Uterus (tissue), 4 donors: ENCODE data around the gene LIMCH1. TPM values are rescaled to one million over a fixed set of nuclear protein-coding genes. Genes with fewer than 3 reads are reported as not detected.

Experiments used
- DNase-seq, 2 donors: peaks; one replicate each; pipeline ENCODE4 v3.0.0-alpha.2; 2019 to 2020
- H3K27ac ChIP-seq, 2 donors: fragments of 200-600 bp; sonication (generic); 1 replicate in 1 of 2; 2 replicates in 1 of 2; pipeline ENCODE4 v1.5.1; 2016 to 2018
- H3K27me3 ChIP-seq, 2 donors: fragments of 200-600 bp; sonication (generic); one replicate each; pipeline ENCODE4 v1.5.1; 2018 to 2019; ENCODE audit warnings: control low read depth in 1 of 2
- H3K36me3 ChIP-seq, 2 donors: fragments of 200-600 bp; sonication (generic); one replicate each; pipeline ENCODE4 v1.5.1; 2019; ENCODE audit warnings: control low read depth in 1 of 2
- H3K4me1 ChIP-seq, 2 donors: fragments of 200-600 bp; sonication (generic); one replicate each; pipeline ENCODE4 v1.5.1; 2018 to 2019; ENCODE audit warnings: control low read depth in 1 of 2
- H3K4me3 ChIP-seq, 2 donors: fragments of 200-600 bp; sonication (generic); 1 replicate in 1 of 2; 2 replicates in 1 of 2; pipeline ENCODE4 v1.5.1; 2018 to 2019; ENCODE audit warnings: mild to moderate bottlenecking in 1 of 2
- H3K9me3 ChIP-seq, 2 donors: fragments of 200-600 bp; sonication (generic); one replicate each; pipeline ENCODE4 v1.5.1; 2019; ENCODE audit warnings: control low read depth in 1 of 2
- POLR2A ChIP-seq, 2 donors: fragments of 450-650 bp; IDR thresholded peaks; one replicate each; pipeline ENCODE4 v1.6.1; 2016; ENCODE audit warnings: antibody characterized with exemption in 2 of 2, mild to moderate bottlenecking in 1 of 2, moderate library complexity in 1 of 2
- intact Hi-C: fragments of 100-400 bp; cut with DNase I; formaldehyde crosslinking; loops from one replicate; pipeline ENCODE4 v1.15.1; 2023; ENCODE audit warnings: low total_unique reads
- total RNA-seq, 4 donors: library from RNA; depleted of rRNA in 3 of 4; stranded (reverse); fragments of >200 nt in 3 of 4; gene quantifications; one replicate each; pipeline versions ENCODE4 v1.1.0 to v1.2.4, GENCODE V29; 2014 to 2023
- TF ChIP-seq, protein P1 (sequence below), 4 experiments: fragments of 200-600 bp in 2 of 4; fragments of 450-650 bp in 2 of 4; sonication (generic) in 2 of 4; IDR thresholded peaks; one replicate each; pipeline ENCODE4 v1.5.1; 2016 to 2019; ENCODE audit warnings: antibody characterized with exemption in 4 of 4, mild to moderate bottlenecking in 2 of 4, moderate library complexity in 1 of 4
- donor health status: DM: yes; HTN: yes; CAD: no.

The LIMCH1 gene
- total RNA-seq, 4 donors from 2014 or later = 12.9 to 49.5 (median 28.2) TPM

DNA sequence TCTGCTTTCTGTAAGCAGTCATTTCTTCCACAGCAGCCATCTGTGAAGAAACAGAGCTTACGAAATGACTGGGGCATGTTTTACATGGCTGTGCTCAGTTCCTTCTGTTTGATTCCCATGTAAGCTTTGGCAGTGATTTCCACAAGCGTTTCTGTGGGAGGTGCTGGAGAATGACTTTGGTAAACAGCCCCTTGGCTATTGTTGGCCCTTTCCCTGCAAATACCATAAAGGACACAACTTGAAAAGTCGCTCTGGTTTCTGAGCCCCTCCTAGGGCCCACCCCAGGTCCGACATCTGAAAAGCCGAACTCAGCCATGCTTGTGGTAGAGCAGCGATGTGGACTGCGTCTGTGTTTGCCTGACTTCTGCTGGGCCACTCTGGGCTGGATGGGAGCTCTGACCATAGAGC, 3.7 kb downstream of the LIMCH1 start:
- Histone ChIP-seq H3K9me3 (no peaks in the 10 kb centered on the region), H3K27ac (no peak overlapping the region), H3K4me3 (no peak overlapping the region), H3K4me1 (no peaks in the 10 kb centered on the region), H3K36me3 (no peaks in the 10 kb centered on the region), H3K27me3 (no peaks in the 10 kb centered on the region)
- no peak for DNase-seq
- TF ChIP-seq POLR2A (IDR thresholded peaks at IDR 0.05) = no peak
- TF ChIP-seq, protein P1, sequence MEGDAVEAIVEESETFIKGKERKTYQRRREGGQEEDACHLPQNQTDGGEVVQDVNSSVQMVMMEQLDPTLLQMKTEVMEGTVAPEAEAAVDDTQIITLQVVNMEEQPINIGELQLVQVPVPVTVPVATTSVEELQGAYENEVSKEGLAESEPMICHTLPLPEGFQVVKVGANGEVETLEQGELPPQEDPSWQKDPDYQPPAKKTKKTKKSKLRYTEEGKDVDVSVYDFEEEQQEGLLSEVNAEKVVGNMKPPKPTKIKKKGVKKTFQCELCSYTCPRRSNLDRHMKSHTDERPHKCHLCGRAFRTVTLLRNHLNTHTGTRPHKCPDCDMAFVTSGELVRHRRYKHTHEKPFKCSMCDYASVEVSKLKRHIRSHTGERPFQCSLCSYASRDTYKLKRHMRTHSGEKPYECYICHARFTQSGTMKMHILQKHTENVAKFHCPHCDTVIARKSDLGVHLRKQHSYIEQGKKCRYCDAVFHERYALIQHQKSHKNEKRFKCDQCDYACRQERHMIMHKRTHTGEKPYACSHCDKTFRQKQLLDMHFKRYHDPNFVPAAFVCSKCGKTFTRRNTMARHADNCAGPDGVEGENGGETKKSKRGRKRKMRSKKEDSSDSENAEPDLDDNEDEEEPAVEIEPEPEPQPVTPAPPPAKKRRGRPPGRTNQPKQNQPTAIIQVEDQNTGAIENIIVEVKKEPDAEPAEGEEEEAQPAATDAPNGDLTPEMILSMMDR (IDR thresholded peaks at IDR 0.05) = no peak
- intact Hi-C loops = no loop called here

DNA sequence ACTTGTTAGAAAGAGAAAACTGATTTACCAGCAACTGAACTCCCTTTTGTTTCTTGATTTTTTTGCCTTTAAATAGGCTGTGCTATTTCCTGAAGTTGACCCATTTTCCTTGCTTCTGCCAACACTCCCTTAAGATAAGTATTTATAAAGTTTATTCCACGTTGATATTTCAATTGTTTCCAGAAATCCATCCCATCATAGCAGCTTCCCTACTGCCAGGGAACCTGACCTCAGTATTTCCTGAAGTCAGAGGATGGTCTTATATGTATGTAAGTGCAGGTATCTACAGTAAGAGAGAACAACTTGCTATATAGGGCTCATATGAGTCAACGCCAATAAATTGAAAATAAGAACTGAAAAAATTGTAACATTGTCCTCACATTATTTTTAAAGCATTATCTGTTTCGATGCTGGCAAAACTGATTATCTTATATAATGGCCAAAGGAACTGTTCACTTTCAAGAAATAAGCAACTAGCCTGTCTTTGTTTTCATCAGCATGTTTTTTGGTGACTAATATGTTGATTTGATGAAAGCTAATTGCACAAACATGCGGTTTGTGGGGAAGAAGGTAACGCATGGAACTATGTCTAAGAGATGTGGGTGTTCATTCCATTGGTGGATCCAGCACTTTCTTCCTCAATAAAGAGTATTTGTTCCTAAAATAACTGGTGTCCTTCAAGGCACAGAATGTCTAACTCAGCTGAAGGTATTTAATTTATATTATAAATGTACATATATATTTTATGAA, 4.7 kb downstream of the LIMCH1 start:
- Histone ChIP-seq H3K27ac (no peak overlapping the region), H3K4me1 (no peaks in the 10 kb centered on the region)
- TF ChIP-seq, protein P1 (IDR thresholded peaks at IDR 0.05) = no peak
- no peak for TF ChIP-seq POLR2A (IDR thresholded peaks at IDR 0.05)

DNA sequence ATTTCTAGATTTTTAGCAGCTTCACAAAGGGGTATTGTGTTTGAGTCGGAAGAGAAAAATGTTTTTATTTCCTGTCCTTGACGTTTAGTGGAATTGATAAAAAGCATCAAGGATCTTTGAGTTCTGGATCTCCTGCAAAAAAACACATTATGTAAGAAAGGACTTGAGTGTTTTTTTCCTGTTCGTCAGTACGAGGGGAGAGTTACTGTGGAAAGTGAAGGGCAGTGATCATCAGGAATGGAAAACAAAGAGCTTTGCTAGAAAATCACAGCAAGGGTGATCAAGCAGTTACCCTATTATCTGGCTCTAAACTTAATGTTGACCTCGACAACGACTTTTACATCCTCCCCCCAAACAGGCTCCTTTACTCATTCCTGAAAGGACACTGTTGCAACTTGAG, 7.3 kb downstream of the LIMCH1 start:
- Histone ChIP-seq H3K36me3 (no peaks in the 10 kb centered on the region), H3K4me1 (no peaks in the 10 kb centered on the region), H3K9me3 (no peaks in the 10 kb centered on the region), H3K4me3 (no peak overlapping the region), H3K27me3 (no peaks in the 10 kb centered on the region), H3K27ac (peak overlapping the region in 1 of 2 donors; percentile 42)
- DNase-seq = no peak
- intact Hi-C loops = no loop called here
- TF ChIP-seq, protein P1 (IDR thresholded peaks at IDR 0.05) = no peak
- no peak for TF ChIP-seq POLR2A (IDR thresholded peaks at IDR 0.05)

More for the DNA sequence above, 4.7 kb downstream of the LIMCH1 start:
- H3K36me3 ChIP-seq = no peaks in the 10 kb centered on the region
- no peak for DNase-seq
- no peaks in the 10 kb centered on the region for H3K27me3 ChIP-seq
- H3K4me3 ChIP-seq = no peak overlapping the region
- no peaks in the 10 kb centered on the region for H3K9me3 ChIP-seq
- intact Hi-C loops = no loop called here

DNA sequence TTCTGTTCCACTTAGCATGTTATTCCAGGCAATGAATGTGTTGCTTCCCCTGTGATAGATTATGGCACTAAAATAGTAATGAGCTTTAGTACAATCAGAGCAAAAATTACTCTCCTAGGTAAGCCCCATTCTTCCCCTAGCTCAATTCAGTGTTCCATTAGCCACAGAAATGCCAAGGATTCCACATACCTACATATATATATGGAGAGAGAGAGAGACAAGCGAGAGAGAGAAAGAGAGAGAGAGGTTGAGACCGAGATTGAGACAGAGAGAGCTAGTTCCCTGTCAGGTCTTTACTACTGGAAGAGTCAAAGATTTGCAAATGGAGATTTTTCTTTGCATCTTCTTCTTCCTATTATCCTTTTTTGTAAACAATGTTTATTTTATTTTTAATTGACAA, 8.7 kb downstream of the LIMCH1 start:
- intact Hi-C loops = no loop called here
- Histone ChIP-seq H3K4me1 (no peaks in the 10 kb centered on the region), H3K4me3 (no peak overlapping the region), H3K27ac (no peak overlapping the region), H3K27me3 (no peaks in the 10 kb centered on the region), H3K36me3 (no peaks in the 10 kb centered on the region), H3K9me3 (no peaks in the 10 kb centered on the region)
- no peak for TF ChIP-seq POLR2A (IDR thresholded peaks at IDR 0.05)
- TF ChIP-seq, protein P1 (IDR thresholded peaks at IDR 0.05) = no peak
- DNase-seq = no peak

DNA sequence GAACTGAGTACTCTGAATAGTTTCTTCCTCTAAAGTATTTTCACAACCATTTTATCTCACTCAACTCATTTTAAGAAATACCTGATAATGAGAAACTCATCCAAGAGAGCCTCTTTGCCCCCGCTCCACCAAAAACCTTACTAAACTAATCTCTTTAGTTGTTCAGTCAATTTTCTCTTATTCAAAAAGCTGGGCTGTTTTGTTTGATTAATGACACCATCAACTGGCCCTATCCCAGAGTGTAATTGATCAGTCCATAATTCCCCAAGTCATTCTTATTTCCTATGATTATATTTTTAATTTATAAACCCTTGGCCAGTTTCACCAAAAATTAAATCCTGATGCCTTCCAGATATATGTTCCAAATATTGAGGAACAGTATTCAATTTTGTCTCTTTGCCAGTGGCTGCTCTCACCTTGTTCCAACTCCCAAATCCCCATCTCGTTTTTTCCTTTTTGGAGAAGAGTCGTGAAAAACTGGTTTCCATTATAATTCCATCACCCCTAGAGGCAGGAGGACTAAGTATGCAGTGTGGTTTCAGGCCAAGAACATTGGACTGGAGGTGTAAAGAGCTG, 10.4 kb downstream of the LIMCH1 start:
- Histone ChIP-seq H3K36me3 (no peaks in the 10 kb centered on the region), H3K27ac (no peak overlapping the region), H3K9me3 (no peaks in the 10 kb centered on the region), H3K4me1 (no peaks in the 10 kb centered on the region), H3K27me3 (no peaks in the 10 kb centered on the region), H3K4me3 (no peak overlapping the region)
- DNase-seq = no peak
- intact Hi-C loops = no loop called here
- TF ChIP-seq, protein P1 (IDR thresholded peaks at IDR 0.05) = no peak
- TF ChIP-seq POLR2A (IDR thresholded peaks at IDR 0.05) = no peak
